AG08396 (cell line): ENCODE measurements around the gene TCFL5.
"Not testable (repeated sequence)": the region's sequence is repeated elsewhere in the genome, so short reads cannot be mapped to it uniquely, and the experiment has no call there.

Experiments used
- DNase-seq: peaks from one replicate; pipeline ENCODE4 v3.0.0; 2012; ENCODE audit warnings: low spot score, mixed read lengths

Gene TCFL5

DNA sequence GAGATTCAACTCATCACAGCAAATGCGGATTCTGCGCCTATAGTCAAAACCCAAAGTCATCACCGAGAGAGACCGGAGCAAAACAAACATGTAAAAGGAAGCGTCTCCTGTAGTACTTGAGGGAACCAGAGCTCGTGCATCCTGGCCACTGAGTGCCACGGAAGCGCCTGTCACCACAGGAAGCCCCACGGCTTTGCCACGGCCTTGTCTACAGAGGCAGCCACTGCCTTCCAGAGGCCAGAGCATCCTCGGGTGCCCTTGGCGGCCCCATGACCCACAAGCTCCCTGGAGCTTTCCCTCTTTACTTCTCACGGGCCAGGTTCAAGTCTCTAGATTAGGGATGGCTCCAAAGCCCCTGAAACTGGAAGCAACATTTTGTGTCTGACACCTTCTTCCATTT lies 7.5 kb downstream of the TCFL5 start:
- DNase-seq = no peak

DNA sequence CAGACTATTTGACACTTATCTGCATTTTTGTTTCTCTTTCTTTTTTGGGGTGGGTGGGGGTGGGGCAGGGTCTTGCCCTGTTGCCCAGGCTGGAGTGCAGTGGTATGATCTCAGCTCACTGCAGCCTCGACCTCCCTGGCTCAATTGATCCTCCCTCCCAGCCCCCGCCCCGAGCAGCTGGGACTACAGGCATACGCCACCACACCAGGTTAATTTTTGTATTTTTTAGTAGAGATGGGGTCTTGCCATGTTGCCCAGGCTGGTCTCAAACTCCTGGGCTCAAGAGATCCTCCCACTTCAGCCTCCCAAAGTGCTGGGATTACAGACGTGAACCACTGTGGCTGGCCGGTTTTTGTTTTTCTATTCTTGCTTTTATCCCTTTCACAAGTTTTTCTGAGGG lies 8.3 kb downstream of the TCFL5 start:
- DNase-seq = not testable (repeated sequence)

DNA sequence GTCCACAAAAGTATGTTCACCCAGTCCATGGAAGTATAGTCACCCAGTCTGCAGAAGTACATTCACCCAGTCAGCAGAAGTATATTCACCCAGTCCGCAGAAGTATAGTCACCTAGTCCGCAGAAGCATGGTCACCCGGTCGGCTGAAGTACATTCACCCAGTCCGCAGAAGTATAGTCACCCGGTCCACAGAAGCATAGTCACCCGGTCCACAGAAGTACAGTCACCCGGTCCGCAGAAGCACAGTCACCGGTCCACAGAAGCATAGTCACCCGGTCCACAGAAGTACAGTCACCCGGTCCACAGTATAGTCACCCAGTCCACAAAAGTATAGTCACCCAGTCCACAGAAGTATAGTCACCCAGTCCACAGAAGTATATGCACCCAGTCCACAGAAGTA lies 8.8 kb downstream of the TCFL5 start:
- DNase-seq = no peak

DNA sequence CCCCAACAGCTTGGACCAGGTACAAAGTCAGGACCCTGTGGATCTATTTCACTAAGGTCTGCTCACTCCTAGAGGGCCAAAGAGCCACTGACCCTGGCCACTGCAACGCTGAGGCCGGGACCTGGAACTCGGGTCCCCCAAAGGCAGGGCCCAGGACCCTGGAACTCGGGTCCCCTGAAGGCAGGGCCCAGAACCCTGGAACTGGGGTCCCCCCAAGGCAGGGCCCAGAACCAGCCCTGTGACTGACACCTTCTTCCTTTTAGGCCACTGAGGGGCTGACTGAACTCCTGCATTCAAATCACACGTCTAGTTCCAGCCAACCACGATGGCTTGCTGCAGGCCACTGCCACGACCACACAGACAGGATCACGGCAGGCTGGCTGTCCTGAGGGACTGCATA lies 9.4 kb downstream of the TCFL5 start:
- no peak for DNase-seq

DNA sequence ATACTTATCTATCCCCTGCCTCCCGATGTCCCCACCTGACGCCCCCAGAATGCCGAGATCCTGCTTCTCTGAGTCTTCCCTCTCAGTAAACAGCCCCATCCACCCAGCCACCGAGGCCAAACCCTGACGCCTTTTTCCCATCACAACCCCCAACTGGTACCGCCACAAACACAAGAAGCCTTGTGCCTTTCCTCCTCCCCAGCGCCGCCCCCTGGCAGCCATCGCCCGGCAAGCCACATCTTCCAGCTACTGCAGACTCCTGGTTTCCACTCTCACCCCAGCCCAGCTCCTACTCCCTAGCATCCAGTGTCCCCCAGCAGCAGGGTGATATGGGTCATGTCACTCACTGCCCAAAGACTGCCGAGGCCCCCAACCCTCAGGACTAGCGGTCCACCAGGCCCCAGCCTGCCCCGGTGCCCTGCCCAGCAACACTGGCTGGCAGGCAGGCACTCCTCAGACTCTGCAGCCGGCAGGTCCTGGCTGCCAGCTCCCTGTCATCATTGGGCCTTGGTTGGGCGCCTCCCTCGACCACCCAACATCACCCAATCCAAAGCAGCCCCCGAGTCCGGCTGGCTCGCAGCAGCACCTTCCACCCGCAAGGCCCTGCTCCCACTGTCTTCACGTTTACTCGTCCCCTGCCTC lies 11.2 kb downstream of the TCFL5 start:
- no peak for DNase-seq

DNA sequence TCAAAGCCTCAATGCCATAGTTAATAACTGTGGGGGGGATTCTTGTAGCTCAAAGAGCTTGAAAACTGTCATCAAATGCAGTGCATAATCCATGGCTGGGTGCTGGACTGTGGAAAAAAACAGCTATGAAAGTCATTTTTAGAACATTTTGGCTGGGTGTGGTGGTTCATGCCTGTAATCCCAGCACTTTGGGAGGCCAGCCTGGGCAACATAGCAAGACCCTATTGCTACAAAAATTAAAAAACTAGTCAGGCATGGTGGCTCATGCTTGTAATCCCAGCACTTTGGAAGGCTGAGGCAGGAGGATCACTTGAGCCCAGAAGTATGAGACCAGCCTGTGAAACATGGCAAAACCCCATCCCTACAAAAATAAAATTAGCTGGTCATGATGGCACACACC lies 12.2 kb downstream of the TCFL5 start:
- no peak for DNase-seq

DNA sequence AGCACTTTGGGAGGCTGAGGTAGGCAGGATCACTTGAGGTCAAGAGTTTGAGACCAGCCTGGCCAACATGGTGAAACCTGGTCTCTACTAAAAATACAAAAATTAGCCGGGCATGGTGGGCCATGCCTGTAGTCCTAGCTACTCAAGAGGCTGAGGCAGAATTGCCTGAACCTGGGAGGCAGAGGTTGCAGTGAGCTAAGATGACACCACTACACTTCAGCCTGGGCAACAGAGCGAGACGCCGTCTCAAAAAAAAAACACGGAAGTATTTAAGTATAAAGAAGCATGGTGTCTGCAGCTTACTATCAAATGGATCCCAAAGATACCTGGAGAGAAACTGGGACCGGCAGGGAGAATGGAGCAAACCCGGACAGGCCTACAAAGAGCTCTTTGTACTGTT lies 12.7 kb downstream of the TCFL5 start:
- not testable (repeated sequence) for DNase-seq

DNA sequence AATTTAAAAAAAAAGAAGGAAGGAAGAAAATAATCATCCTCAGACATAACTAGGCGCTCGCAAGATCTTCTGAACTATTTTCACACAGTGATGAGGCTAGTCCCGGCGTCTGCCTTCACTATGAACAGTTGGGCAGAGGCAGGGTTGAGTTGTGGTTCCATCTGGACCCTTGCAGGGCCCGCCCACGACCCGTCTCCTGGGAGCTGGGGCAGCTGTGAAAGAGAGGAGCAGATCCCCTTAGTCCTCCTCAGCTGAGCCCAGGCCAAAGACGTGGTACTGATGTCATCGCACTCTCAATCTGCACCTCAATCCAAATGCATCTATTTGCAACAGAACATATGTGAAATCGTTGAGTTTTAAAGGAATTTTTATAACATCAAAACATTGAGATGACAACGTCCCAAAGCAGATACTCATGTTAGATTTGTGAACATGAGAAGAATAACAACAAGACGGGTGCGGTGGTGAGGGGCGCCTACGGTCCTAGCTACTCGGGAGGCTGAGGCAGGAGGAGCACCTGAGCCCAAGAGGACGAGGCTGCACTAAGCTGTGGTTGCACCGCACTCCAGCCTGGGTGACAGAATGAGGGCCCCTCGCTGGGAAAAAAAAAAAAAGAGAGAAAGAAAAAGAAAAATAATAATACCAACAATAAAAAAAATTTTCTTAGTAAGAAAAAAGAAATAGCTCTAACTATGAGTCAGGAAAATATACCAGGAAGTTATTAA lies 15.3 kb downstream of the TCFL5 start:
- no peak for DNase-seq

DNA sequence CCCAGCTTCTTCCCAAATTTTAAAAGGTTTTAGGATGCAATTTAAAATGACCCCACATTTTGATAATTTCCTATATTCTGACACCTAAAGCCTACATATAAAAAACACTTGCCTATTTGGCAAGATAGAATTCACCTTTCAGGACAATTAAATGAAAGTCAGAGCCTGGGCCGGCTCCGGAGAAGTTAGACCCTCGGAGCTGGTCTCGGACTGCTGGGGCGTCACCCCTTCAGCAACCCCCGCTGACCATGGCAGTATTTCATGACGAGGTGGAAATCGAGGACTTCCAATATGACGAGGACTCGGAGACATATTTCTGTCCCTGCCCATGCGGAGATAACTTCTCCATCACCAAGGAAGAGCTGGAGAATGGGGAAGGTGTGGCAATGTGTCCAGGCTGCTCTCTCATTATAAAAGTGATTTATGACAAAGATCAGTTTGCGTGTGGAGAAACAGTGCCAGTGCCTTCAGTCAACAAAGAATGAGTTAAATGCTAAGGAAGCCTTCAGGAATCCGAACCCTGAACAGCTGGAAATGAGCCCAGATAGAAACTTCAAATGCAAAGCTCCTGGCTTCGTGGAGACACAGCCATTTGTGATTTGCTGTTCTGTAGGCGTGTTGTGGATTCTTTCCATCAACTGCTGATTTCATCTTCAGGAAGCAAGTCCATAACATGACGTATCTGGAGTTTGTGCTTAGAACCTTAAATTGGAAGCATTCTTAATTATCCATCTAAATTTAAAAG lies 16.0 kb downstream of the TCFL5 start:
- no peak for DNase-seq

DNA sequence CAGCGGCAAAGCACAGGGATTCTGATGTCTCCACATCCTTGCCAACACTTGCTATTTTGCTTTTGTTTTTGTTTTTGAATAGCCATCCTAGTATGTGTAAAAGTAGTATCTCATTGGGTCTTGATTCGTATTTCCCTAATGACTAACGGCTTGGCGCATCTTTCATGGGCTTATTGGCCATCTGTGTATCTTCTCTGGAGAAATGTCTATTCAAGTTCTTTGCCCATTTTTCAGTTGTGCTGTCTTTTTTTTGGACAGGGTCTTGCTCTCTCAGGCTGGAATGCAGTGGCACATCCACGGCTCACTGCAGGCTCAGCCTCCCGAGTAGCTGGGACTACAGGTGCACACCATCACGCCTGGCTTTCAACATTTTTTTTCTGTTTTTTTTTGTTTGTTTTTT lies 17.4 kb downstream of the TCFL5 start:
- DNase-seq = no peak

DNA sequence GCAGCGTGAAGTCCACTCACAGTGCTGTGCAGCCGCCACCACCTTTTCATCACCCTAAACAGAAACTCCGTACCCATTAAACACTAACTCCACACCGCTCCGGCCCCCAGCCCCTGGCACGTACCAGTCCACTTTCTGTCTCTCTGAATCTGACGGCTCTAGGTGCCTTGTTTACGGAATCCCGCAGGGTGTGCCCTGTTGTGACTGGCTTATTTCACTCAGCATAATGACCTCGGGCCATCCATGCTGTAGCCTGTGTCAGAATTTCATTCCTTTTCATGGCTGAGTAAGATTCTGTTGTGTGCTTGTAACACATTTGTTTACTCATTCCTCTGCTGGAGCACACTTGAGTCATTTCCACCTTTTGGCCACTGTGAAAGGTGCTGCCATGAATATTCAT lies 18.0 kb downstream of the TCFL5 start:
- no peak for DNase-seq

DNA sequence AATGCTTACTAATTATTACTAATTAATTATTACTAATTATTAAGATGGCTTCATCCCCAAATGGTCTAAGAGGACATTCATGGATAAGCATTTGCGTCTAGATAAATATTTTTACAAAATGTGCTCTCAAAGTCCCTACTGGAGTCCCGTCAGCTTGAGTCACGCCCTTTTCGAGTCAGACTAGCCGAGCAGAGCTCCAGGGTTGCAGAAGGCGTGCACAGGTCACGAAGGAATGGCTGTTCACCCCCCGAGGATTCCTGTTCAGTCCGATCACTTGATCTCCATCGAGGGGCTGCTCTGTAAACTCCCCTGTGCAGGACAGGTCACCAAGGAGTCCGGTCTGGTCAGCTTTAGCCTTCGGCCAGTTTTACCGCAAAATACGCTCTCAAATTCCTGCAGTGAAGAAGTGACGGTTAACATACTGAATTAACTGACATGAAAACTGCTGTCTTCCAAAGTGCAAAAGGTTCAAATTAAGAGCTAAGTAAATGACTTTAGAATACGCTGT lies 19.9 kb downstream of the TCFL5 start:
- DNase-seq = no peak

DNA sequence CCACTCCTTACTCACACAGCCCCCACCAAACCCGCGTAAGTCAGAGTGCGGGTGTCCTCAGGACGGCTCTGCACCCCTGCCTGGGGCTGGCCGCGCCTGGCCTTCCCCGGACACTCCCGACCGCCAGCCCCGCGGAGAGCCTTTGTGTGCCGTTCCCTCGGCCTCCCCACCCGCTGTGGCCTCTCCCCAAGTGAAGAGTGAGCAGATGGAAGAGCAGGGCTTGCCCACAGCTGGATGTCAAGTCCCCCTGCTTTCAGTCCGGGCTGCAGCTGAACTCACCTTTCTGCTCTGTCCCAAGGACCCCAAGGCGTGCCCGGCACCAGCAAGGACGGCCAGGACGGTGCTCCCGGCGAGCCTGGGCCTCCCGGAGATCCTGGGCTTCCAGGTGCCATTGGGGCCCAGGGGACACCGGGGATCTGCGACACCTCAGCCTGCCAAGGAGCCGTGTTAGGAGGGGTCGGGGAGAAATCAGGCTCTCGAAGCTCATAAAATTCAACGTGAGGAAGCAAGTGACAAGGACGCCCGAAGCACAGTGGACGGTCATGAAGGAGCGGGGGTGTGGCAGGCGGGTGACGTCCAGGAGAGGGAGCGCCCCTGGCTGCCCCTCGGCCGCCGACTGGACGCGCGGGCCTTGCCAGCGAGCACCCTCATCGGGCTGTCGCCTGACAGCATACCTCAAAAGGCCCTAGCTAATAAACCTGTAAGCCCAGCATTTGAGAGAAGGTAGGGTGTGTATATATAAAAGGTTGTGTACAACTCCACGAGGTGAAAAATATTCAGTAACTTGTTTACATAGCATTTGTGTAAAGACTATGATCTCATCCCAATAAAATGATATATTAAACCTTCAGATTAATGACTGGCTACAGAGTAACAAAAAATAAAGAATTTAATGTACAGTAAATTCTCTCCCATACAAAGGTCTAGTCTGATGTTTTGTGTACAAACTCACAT lies 21.1 kb downstream of the TCFL5 start:
- DNase-seq = no peak

DNA sequence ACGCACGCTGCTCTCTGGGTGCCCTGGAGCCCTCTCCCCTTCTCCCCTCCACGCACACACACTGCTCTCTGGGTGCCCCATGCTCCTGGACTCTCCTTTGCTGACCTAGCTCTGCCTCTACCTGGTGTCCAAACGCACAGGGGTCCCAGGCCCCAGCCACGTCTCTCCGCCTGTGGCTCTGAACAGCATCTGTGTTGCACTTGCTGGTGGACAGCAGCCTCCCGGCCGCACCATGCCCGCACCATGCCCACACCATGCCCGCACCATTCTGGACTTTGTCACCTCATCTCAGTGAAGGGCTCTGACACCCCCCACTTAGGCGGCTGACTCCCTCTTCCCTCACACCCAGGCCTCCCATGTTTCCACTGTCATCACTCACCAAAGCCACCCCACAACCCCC lies 21.8 kb downstream of the TCFL5 start:
- DNase-seq = no peak

DNA sequence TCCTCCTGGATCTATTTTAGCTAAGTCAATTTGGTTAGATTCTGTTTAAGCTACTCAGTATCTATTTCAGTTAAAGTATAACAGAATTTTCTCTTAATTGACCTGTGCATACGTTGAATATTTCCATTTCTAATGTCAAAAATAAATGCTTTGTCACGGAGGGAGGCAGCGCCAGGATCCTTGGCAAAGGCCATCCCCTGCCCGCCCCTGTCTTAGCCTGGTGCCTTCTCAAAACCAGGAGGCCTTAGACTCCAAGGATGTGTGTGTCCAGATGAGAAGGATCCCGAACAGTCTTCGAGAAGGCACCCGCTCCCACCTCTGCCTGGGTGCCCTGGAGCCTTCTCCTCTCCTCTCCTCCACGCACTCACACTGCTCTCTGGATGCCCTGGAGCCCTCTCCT lies 22.4 kb downstream of the TCFL5 start:
- no peak for DNase-seq

DNA sequence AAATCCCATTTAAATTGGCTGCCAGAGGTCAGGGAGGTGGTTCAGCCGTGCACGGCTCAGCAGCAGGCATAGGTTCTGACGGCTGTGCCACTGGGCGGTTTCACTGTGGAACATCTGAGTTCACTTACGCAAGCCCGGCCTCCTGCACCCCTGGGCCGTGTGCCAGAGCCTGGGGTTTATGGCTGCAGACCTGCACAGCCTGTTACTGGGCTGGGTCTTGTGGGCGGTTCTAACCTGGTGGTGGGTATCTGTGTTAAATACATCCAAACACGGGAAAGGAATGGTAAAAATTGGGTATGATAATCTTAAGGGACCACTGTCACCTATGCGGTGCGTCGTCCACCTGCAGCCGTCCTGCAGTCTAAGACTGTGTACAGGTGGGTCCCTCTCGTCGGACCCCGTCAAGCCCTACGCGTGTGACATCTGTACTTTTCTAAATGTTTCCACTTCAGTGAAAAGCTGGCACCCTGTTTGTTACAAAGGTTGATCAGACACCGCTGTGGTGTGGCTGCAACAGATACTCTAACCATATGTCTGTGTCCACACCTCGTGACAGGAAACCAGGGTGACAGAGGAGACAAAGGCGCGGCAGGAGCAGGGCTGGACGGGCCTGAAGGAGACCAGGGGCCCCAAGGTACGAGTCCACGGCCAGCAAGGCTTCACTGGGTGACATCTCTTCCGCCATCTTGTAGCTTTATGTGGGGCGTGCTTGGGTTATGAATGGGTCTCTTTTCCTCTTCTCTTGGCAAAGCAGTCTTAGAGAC lies 23.3 kb downstream of the TCFL5 start:
- DNase-seq = no peak

DNA sequence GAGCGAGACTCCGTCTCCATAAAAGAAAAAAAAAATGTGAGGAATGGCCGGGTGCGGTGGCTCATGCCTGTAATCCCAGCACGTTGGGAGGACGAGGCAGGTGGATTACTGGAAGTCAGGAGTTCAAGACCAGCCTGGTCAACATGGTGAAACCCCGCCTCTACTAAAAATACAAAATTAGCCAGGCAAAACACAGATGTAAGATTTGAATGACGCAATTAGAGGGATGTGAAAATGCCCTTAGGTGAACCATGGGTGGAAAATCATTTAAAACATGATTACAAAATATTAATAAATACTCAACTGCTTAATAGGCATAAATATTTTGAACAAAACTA lies 23.9 kb downstream of the TCFL5 start:
- DNase-seq = no peak

DNA sequence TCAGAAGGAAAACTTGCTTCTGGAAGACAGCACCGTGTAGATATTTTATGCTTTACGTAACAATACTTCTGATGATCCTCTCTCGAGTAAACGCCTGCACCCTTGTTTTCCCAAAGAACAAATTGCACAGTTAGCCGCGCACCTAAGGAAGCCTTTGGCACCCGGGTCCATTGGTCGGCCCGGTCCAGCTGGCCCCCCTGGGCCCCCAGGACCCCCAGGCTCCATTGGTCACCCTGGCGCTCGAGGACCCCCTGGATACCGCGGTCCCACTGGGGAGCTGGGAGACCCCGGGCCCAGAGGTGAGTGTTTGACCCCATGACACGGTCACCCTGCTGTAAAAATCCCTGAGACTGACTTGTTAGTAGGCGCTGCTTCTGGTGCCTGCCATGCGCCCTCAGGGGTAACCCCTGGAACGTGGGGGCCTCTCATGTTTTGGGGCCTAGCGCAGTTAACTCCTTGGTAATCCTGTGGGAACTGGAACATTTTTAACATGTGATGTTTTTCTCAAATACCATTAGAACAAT lies 24.6 kb downstream of the TCFL5 start:
- no peak for DNase-seq

DNA sequence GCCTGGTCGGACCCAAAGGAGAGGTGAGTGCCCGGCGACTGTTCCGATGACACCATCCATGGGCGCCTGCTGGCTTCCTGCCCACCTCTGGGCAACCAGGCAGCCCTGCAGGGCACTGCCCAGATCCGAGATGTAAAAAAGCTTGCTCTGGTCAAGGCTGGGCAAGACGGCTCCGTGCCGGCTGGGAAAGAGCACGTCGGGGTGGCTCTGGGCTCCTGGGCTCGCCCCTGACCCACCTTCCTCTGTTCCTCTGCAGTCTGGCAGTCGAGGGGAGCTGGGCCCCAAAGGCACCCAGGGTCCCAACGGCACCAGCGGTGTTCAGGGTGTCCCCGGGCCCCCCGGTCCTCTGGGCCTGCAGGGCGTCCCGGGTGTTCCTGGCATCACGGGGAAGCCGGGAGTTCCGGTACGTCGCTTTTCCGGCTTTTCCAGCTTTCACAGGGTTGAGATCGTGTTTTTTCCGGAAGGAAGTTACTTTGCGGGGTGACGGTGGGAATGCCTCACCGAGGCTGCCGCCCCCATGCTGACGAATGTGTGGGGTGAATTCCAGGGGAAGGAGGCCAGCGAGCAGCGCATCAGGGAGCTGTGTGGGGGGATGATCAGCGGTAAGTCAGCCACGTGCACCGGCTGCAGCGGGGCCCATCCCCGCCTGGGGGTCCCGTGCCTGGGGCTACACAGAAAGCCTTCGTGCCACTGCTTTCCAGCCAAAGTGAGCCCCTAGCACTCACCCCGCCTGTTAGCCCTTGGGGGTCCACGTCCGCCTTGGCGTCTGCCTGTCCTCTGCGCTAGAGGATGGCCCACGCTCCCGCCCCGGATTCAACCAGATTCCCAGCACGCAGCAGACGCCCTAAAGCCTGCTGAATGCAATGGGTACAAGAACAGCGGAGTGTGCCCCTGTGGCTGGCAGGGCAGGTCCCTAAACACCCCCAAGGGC lies 25.4 kb downstream of the TCFL5 start:
- no peak for DNase-seq
